Hematopoietic multipotent progenitor cell (in vitro differentiated cells): ENCODE data around the gene DDX46. TPM values are rescaled to one million over a fixed set of nuclear protein-coding genes. Genes with fewer than 3 reads are reported as not detected.
"Not testable (repeated sequence)": the region's sequence is repeated elsewhere in the genome, so short reads cannot be mapped to it uniquely, and the experiment has no call there.

Source experiments
- DNase-seq, 3 donors: peaks; one replicate each; pipeline ENCODE4 v3.0.0-alpha.2; 2011 to 2015; ENCODE audit warnings: low read depth in 2 of 3, low spot score in 2 of 3
- total RNA-seq: library from RNA; depleted of rRNA; stranded (reverse); fragments of >200 nt; gene quantifications from one replicate; pipeline ENCODE4 v1.2.3, GENCODE V29; 2012

The DDX46 gene
- 13.2 TPM for total RNA-seq

GRCh38 chr5:134758504-134759341 is at the start of gene DDX46:
Gene DDX46 (plus strand): TSS chr5:134758779. CDS start chr5:134758939, 160 bp downstream.
- peak; percentile 77 to 94 (median 91) for DNase-seq

GRCh38 chr5:134714120-134714519 is 44.5 kb upstream of the DDX46 start:
- DNase-seq, result no peak

GRCh38 chr5:134714541-134714940 is 44.0 kb upstream of the DDX46 start:
- no peak for DNase-seq

GRCh38 chr5:134715466-134715865 is 43.1 kb upstream of the DDX46 start:
- DNase-seq, result not testable (repeated sequence)

GRCh38 chr5:134724872-134725271 is 33.7 kb upstream of the DDX46 start:
- DNase-seq, result no peak

- DNase-seq, result no peak
Observed at GRCh38 chr5:134732819-134733218, 25.8 kb upstream of the DDX46 start.

GRCh38 chr5:134735243-134735642 is 23.3 kb upstream of the DDX46 start:
- peak in 1 of 3 donors; percentile 9 for DNase-seq

GRCh38 chr5:134736173-134736812 is 22.3 kb upstream of the DDX46 start:
- DNase-seq, result peak in 2 of 3 donors; percentile 9 to 40

- peak; percentile 90 to 99 (median 99) for DNase-seq
Observed at GRCh38 chr5:134738133-134738962, 20.2 kb upstream of the DDX46 start, which contains the start of gene CAMLG. Gene CAMLG (plus strand): TSS chr5:134738548. CDS start chr5:134738621, 73 bp downstream.

GRCh38 chr5:134738963-134739661 is 19.5 kb upstream of the DDX46 start:
- DNase-seq, result peak; percentile 16 to 80 (median 73)

- DNase-seq, result no peak
Observed at GRCh38 chr5:134741052-134741451, 17.5 kb upstream of the DDX46 start.

GRCh38 chr5:134742134-134742533 is 16.4 kb upstream of the DDX46 start:
- DNase-seq, result no peak

- DNase-seq, result no peak
Observed at GRCh38 chr5:134749415-134749814, 9.2 kb upstream of the DDX46 start.

GRCh38 chr5:134758176-134758503 is 439 bp upstream of the DDX46 start:
- no peak for DNase-seq

GRCh38 chr5:134767528-134768291 is 9.1 kb downstream of the DDX46 start:
- not testable (repeated sequence) for DNase-seq

- no peak for DNase-seq
Observed at GRCh38 chr5:134769206-134769605, 10.6 kb downstream of the DDX46 start.

GRCh38 chr5:134772461-134773125 is 14.0 kb downstream of the DDX46 start:
- DNase-seq, result no peak

GRCh38 chr5:134777366-134777765 is 18.8 kb downstream of the DDX46 start:
- no peak for DNase-seq

GRCh38 chr5:134784241-134784920 is 25.8 kb downstream of the DDX46 start:
- DNase-seq, result peak in 2 of 3 donors; percentile 18 to 46
